ENCODE results near the gene C1QTNF9B.

GRCh38 chr13:23945612-23946011 is 48.3 kb upstream of the C1QTNF9B start:
- TF ChIP-seq POLR2AphosphoS5 (IDR thresholded peaks at IDR 0.05; ENCODE audit: low read depth, low read length): no peak
- no peak for TF ChIP-seq POLR2A (IDR thresholded peaks at IDR 0.05; ENCODE audit: low read depth, low read length)
- TF ChIP-seq TAF1 (IDR thresholded peaks at IDR 0.05; ENCODE audit: borderline replicate concordance, low read depth, low read length): no peak

Measured in GM12892 (cell line).